GM13976 (cell line): ENCODE data around the gene CANT1.
A peak's percentile ranks its signal among the peaks of the same experiment; 100 is the strongest.

Source experiments
- DNase-seq: peaks from one replicate; pipeline ENCODE4 v3.0.0; 2012; ENCODE audit warnings: low spot score
- in situ Hi-C: fragments of 300-500 bp; cut with MboI; formaldehyde crosslinking; loops from one replicate; pipeline ENCODE4 v1.12.0; 2022; ENCODE audit warnings: low sequenced_read_pairs, mixed read lengths, inconsistent platforms; ENCODE audit not compliant: unreplicated experiment
- TF ChIP-seq, protein P1 (sequence below): IDR thresholded peaks from 2 replicates; pipeline ENCODE4 v1.5.1; 2012; ENCODE audit warnings: borderline replicate concordance, mild to moderate bottlenecking; ENCODE audit not compliant: insufficient read depth; ENCODE audit errors: extremely low read depth, missing control alignments, control extremely low read depth

Gene CANT1

DNA sequence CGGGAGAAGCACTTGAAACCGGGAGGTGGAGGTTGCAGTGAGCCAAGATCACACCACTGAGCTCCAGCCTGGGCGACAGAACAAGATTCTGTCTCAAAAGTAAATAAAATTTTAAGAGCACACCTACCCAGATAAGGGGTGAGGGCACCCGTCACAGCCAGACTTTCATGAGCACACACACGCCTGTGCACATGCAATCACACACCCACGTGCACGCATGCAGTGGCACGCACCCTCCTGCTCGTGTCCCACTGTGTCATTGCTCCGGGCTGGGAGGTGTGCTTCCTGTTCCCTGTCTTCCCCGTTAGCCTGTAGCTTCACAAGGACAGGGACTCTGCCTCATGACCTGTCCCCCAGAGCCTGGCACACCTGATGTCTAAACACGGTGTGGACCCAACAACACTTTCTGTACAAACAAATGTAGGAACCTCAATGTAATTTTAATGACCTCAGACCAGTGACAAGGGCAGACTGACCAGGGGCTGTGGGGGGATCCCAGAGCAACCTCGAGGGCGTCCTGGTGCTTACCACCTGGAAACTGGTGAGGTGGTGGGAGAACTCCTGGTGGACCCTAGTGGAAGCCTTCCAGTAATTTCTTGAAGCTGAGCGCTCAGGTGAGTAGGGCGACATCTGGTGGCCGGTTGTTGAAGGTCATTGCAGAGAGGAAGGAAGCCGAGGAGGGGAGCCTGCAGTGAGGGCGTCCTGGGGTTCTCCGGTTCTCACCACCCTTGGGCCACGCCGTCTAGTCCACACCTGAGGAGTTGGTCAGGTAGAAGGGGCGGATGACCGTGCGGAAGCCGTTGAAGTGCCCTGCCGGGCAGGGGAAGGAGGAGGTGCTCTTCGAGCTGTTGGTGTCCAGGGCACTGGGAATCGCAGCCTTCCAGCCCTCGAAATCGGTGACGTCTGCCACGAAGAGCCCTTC lies 38.5 kb downstream of the CANT1 start:
- in situ Hi-C loops = no loop called here
- DNase-seq = peak; percentile 89
- TF ChIP-seq, protein P1, sequence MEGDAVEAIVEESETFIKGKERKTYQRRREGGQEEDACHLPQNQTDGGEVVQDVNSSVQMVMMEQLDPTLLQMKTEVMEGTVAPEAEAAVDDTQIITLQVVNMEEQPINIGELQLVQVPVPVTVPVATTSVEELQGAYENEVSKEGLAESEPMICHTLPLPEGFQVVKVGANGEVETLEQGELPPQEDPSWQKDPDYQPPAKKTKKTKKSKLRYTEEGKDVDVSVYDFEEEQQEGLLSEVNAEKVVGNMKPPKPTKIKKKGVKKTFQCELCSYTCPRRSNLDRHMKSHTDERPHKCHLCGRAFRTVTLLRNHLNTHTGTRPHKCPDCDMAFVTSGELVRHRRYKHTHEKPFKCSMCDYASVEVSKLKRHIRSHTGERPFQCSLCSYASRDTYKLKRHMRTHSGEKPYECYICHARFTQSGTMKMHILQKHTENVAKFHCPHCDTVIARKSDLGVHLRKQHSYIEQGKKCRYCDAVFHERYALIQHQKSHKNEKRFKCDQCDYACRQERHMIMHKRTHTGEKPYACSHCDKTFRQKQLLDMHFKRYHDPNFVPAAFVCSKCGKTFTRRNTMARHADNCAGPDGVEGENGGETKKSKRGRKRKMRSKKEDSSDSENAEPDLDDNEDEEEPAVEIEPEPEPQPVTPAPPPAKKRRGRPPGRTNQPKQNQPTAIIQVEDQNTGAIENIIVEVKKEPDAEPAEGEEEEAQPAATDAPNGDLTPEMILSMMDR = peak; percentile 83

DNA sequence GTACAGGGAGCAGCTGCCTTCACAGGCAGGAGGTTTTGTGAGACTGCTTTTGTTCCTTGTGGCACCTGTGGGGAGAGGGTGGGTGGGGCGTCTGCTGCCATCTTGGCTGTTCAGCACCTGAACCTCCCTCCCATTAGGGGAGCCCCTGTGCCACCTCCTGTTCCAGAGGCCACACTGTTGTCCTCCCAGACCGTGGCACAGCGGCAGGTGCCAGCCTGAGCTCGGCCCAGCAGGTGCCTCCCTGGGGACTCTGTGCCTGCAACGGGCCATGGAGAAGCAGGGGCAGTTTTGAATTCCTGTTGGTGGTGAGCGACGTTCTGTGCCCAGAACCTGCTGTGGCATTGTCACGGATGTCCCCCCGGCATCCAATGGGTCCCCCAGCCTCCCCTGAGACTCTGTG lies 39.7 kb downstream of the CANT1 start:
- in situ Hi-C loops = loop anchor here (10.0 kb wide), 1 partner anchor 105 kb away; no protein-coding TSS in a partner anchor
- no peak for DNase-seq
- TF ChIP-seq, protein P1 = no peak

- TF ChIP-seq, protein P1 = no peak
- DNase-seq = no peak
- in situ Hi-C loops = loop anchor here (10.0 kb wide), 1 partner anchor 103 kb away; no protein-coding TSS in a partner anchor
Measured at GRCh38 chr17:78967782-78968362, 41.7 kb downstream of the CANT1 start.

DNA sequence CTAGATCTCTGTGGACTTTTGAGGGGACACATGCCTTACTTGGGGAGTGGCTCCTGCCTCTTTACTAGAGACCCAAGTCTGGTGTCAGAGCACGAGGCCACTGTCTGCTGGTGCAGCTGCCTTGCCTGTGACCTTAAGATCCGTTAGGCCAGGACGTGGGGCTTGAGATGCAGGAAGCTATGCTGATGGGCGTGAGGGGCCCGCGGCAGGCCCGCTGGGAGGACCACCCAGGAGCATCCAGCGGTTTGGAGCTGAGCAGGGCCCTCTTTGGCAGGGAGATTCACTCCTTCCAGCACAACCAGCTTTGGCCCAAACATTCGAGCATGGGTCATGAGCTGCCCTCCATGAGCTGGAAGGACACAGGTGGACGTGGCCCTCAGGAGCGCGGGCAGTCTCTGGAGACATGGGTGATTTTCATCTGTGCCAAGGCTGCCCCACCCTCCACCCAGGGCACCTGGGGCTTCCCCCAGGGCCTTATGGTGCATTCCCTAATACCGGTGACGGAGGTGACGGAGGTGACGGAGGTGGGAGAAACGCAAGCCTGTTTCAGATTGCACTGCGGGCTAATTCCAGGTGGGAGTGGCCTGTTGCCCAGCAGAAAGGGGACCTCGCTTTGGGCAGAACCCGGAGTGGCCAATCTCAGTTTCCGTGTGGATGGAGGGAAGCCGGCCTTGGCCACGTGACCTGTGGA lies 42.5 kb downstream of the CANT1 start:
- TF ChIP-seq, protein P1 = no peak
- no peak for DNase-seq
- in situ Hi-C loops = loop anchor here (10.0 kb wide), 1 partner anchor 102 kb away; no protein-coding TSS in a partner anchor

DNA sequence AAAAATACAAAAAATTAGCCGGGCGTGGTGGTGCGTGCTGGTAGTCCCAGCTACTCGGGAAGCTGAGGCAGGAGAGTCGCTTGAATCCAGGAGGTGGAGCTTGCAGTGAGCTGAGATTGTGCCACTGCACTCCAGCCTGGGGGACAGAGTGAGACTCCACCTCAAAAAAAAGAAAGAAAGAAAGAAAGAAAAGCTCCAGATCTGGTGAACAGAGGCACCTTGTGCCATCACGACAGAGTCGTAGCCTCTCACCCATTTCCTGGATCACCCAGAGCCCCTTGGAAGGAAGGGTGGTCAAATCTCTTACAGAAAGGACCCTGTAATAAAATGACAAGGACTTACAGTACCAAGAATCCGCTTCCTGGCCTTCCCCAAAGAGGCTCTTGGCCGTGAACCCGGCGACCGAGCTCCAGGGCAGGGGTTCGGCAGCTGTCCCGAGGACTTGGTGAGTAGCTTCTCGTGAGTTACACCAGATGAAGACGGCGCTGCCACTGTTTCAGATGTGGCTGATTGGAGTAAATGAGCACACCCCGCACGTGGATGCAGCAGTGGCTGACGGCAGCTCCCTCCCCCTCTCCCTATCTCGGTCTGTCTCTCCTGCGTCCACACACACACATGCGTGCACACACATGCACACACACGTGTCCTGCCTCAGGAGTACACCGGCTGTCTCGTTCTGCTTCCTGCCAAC lies 43.3 kb downstream of the CANT1 start:
- in situ Hi-C loops = loop anchor here (10.0 kb wide), 1 partner anchor 101 kb away; no protein-coding TSS in a partner anchor
- TF ChIP-seq, protein P1 = no peak
- DNase-seq = no peak
